Measurements from ENCODE around the gene DENND2C.

Gene DENND2C

GRCh38 chr1:114549137-114549536, 120.7 kb downstream of the DENND2C start:
- DNase-seq (ENCODE audit: low read depth in 2 of 2) = no peak

DNA sequence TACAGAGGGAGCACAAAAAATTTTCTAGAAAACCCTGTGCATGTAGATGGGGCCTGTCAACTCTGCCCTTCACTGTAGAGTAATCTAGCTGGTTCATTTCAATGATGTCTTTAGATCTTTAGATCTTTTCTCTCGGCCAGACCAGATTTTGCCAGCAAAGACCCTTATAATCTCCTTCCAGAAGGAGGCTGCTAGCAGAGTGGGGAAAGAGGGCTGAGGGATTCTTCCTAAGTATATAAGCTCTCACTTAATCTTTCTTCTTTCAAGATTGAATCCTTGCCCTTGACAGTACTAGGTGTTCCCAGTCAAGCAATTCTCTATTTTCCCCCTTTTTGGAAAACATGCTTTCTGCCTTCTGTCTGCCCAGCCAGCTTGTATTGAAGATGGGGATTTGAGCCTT, 122.8 kb downstream of the DENND2C start:
- no peak for DNase-seq (ENCODE audit: low read depth in 2 of 2)

- no peak for DNase-seq (ENCODE audit: low read depth in 2 of 2)
Measured at GRCh38 chr1:114545796-114546195, 124.1 kb downstream of the DENND2C start.

GRCh38 chr1:114545315-114545714, 124.5 kb downstream of the DENND2C start:
- no peak for DNase-seq (ENCODE audit: low read depth in 2 of 2)

GRCh38 chr1:114540821-114541220, 129.0 kb downstream of the DENND2C start:
- no peak for DNase-seq (ENCODE audit: low read depth in 2 of 2)

GRCh38 chr1:114540272-114540671, 129.6 kb downstream of the DENND2C start:
- no peak for DNase-seq (ENCODE audit: low read depth in 2 of 2)

DNA sequence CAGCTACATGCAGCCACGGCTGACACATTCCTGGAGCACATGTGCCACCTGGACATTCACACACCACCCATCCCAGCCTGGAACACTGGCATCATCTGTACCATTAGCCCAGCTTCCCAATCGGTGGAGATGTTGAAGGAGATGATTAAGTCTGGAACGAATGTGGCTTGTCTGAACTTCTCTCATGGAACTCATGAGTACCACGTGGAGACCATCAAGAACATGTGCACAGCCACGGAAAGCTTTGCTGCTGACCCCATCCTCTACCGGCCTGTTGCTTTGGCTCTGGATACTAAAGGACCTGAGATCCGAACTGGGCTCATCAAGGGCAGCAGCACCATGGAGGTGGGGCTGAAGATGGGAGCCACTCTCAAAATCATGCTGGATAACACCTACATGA, 133.8 kb downstream of the DENND2C start:
- DNase-seq (ENCODE audit: low read depth in 2 of 2) = no peak

GRCh38 chr1:114535401-114535800, 134.4 kb downstream of the DENND2C start:
- no peak for DNase-seq (ENCODE audit: low read depth in 2 of 2)
